K562 (cell line): ENCODE data around the gene CYRIA. TPM values are rescaled to one million over a fixed set of nuclear protein-coding genes. Genes with fewer than 3 reads are reported as not detected.

Experiments
- ATAC-seq: fragments of 200-7000 bp; cut with Tn5 transposase; 3 replicates; pipeline ENCODE4 v1.9.1; 2020; ENCODE audit warnings: moderate library complexity
- BruUV-seq: library from RNA; stranded (reverse); fragments of 400-500 nt; replicated peaks from 2 replicates; lab custom pipeline; 2021; lab: Mats Ljungman, UMichigan
- CTCF ChIA-PET: fragments of 300-600 bp; formaldehyde crosslinking; extraction: SDS; loops from one replicate; lab custom pipeline; 2021; ENCODE audit warnings: low intra/inter-chr PET ratio; lab: Yijun Ruan, JAX
- POLR2A ChIA-PET: fragments of 300-600, 350-650 bp; sonication (Branson Sonifier 250); formaldehyde crosslinking; extraction: SDS; loops from one replicate; lab custom pipeline; 2021; ENCODE audit warnings: antibody characterized with exemption, inconsistent platforms; lab: Yijun Ruan, JAX
- DNase-seq, 4 experiments: peaks; one replicate each; pipeline versions ENCODE4 v3.0.0 to v3.0.0-alpha.2; 2011 to 2018; ENCODE audit warnings: low spot score in 3 of 4, mixed read lengths in 3 of 4; ENCODE audit errors: extremely low read depth in 1 of 4
- FAIRE-seq: peaks from 2 replicates; lab custom pipeline; 2011; peaks lifted over from hg19 to GRCh38; lab: Jason Lieb, UNC
- H2AFZ ChIP-seq: 2 replicates; pipeline ENCODE4 v1.6.0; 2011; ENCODE audit warnings: low read depth, low read length, control low read depth, inconsistent platforms
- H3K27ac ChIP-seq: fragments of 200-600 bp; 3 replicates; pipeline ENCODE4 v1.8.0; 2011; ENCODE audit warnings: low read depth, mild to moderate bottlenecking, control low read depth, inconsistent platforms, low read length, moderate library complexity, mixed read lengths; ENCODE audit errors: extremely low read depth
- H3K27me3 ChIP-seq, 2 experiments: fragments of 300-600 bp in 1 of 2; 2 replicates in 1 of 2; 3 replicates in 1 of 2; pipeline versions ENCODE4 v1.6.0 to v1.8.0; 2011; ENCODE audit warnings: inconsistent platforms in 2 of 2, low read length in 2 of 2, mild to moderate bottlenecking in 1 of 2, mixed read lengths in 1 of 2, moderate library complexity in 1 of 2; ENCODE audit not compliant: control insufficient read depth in 2 of 2, insufficient read depth in 2 of 2
- H3K36me3 ChIP-seq: fragments of 300-600 bp; 3 replicates; pipeline ENCODE4 v1.8.0; 2011; ENCODE audit warnings: mild to moderate bottlenecking, low read length, inconsistent platforms; ENCODE audit not compliant: control insufficient read depth, insufficient read depth
- H3K4me1 ChIP-seq, 2 experiments: fragments of 200-600 bp in 1 of 2; replicated peaks in 1 of 2; 2 replicates in 1 of 2; 3 replicates in 1 of 2; pipeline versions ENCODE4 v1.5.1 to v1.8.0; 2011; ENCODE audit warnings: inconsistent platforms in 2 of 2, low read length in 2 of 2, mild to moderate bottlenecking in 1 of 2, mixed read lengths in 1 of 2, moderate library complexity in 1 of 2; ENCODE audit not compliant: control insufficient read depth in 2 of 2, insufficient read depth in 2 of 2
- H3K4me2 ChIP-seq: 2 replicates; pipeline ENCODE4 v1.6.1; 2011; ENCODE audit warnings: low read length, control low read depth, inconsistent platforms, mixed read lengths; ENCODE audit not compliant: insufficient read depth
- H3K4me3 ChIP-seq: fragments of 200-600 bp; sonication (generic), shearing (Covaris generic); 2 replicates; pipeline ENCODE4 v1.5.1; 2016; ENCODE audit warnings: control low read depth, inconsistent platforms
- H3K79me2 ChIP-seq: fragments of 200-600 bp; 3 replicates; pipeline ENCODE4 v1.8.0; 2011; ENCODE audit warnings: low read length, inconsistent platforms; ENCODE audit not compliant: control insufficient read depth, insufficient read depth
- H3K9ac ChIP-seq, 2 experiments: 2 replicates each; pipeline versions ENCODE4 v1.6.0 to v1.6.1; 2011; ENCODE audit warnings: low read depth in 2 of 2, low read length in 2 of 2, control low read depth in 1 of 2, inconsistent platforms in 1 of 2, mild to moderate bottlenecking in 1 of 2, mixed read lengths in 1 of 2; ENCODE audit not compliant: insufficient read depth in 1 of 2
- H3K9me1 ChIP-seq: one replicate; pipeline ENCODE4 v1.6.0; 2011; ENCODE audit warnings: inconsistent platforms, mild to moderate bottlenecking, low read length, moderate library complexity; ENCODE audit not compliant: control insufficient read depth, insufficient read depth
- H3K9me3 ChIP-seq: replicated peaks from 2 replicates; pipeline ENCODE4 v1.5.1; 2011; ENCODE audit warnings: low read depth, low read length, inconsistent platforms; ENCODE audit not compliant: control insufficient read depth, insufficient read depth
- H4K20me1 ChIP-seq: replicated peaks from 2 replicates; pipeline ENCODE4 v1.6.1; 2011; ENCODE audit warnings: low read length, inconsistent platforms, mixed read lengths; ENCODE audit not compliant: control insufficient read depth, insufficient read depth
- ARID2 ChIP-seq: fragments of 450-650 bp; IDR thresholded peaks from 2 replicates; pipeline ENCODE4 v1.6.1; 2017; ENCODE audit warnings: antibody characterized with exemption, mild to moderate bottlenecking
- DIDO1 ChIP-seq: fragments of 450-650 bp; IDR thresholded peaks from 2 replicates; pipeline ENCODE4 v1.6.1; 2016; ENCODE audit warnings: low read depth, missing biosample characterization, missing genetic modification characterization
- EWSR1 ChIP-seq: fragments of 450-650 bp; IDR thresholded peaks from 2 replicates; pipeline ENCODE4 v1.6.1; 2018; ENCODE audit warnings: borderline replicate concordance, mild to moderate bottlenecking, low read depth, moderate library complexity; ENCODE audit not compliant: partially characterized antibody
- HNRNPUL1 ChIP-seq: fragments of 200-400 bp; formaldehyde crosslinking; IDR thresholded peaks from 2 replicates; pipeline ENCODE4 v1.6.1; 2017; ENCODE audit warnings: low read length
- NFIC ChIP-seq: fragments of 450-650 bp; IDR thresholded peaks from 2 replicates; pipeline ENCODE4 v1.6.1; 2017; ENCODE audit warnings: mild to moderate bottlenecking, inconsistent platforms
- NONO ChIP-seq, 2 experiments: fragments of 200-400 bp in 1 of 2; fragments of 450-650 bp in 1 of 2; formaldehyde crosslinking in 1 of 2; IDR thresholded peaks; 2 replicates each; pipeline ENCODE4 v1.6.1; 2017; ENCODE audit warnings: low read depth in 2 of 2, mild to moderate bottlenecking in 2 of 2, moderate library complexity in 2 of 2, low read length in 1 of 2
- ZNF239 ChIP-seq: fragments of 250-450 bp; sonication (Bioruptor Pico); IDR thresholded peaks from 2 replicates; pipeline ENCODE4 v1.4.0; 2020; ENCODE audit warnings: mild to moderate bottlenecking
- WGBS: fragments of 100-300 bp; shearing (Covaris generic); methylation state at CpG from one replicate; pipeline ENCODE4 v1.1.6; 2016; ENCODE audit warnings: low coverage, mixed read lengths; ENCODE audit not compliant: insufficient coverage; ENCODE audit errors: missing lambda C conversion rate; 5-methylcytosine and 5-hydroxymethylcytosine counted together
- in situ Hi-C: fragments of 300-500 bp; cut with MboI; formaldehyde crosslinking; loops from 4 replicates; pipeline ENCODE4 v1.15.0; 2018; ENCODE audit warnings: inconsistent platforms, mixed read lengths
- intact Hi-C: fragments of 100-400 bp; cut with micrococcal nuclease; formaldehyde crosslinking; loops from 2 replicates; pipeline ENCODE4 v1.14.2; 2022
- polyA plus RNA-seq, 8 experiments: library from polyadenylated mRNA; depleted of rRNA in 4 of 8; stranded (reverse) in 5 of 8; unstranded in 3 of 8; fragments of >200 nt; fragmentation: Nextera tagmentation in 2 of 8; fragmentation: Illumina TruSeq in 1 of 8; extraction: Ambion mirVana in 2 of 8; extraction: Trizol in 1 of 8; gene quantifications; 2 replicates each; pipeline versions ENCODE4 v1.2.1 to v1.2.3, GENCODE V29; 2011 to 2014; ENCODE audit warnings: inconsistent platforms in 1 of 8, missing spikeins in 1 of 8
- total RNA-seq, 7 experiments: library from RNA; depleted of rRNA in 6 of 7; stranded (reverse); fragments of >200 nt in 6 of 7; fragmentation: Illumina TruSeq in 2 of 7; extraction: Trizol in 2 of 7; gene quantifications; 2 replicates each; pipeline versions ENCODE4 v1.2.1 to v1.2.3, GENCODE V29; 2011 to 2021; ENCODE audit warnings: low replicate concordance in 1 of 7
- TF ChIP-seq, protein P1 (sequence below), 2 experiments: fragments of 450-650 bp; conservative IDR thresholded peaks; 2 replicates each; pipeline ENCODE4 v1.6.1; 2017; ENCODE audit warnings: mild to moderate bottlenecking in 2 of 2, moderate library complexity in 2 of 2
- TF ChIP-seq, protein P2 (sequence below): sonication (generic); formaldehyde crosslinking; IDR thresholded peaks from 2 replicates; pipeline ENCODE4 v1.8.0; 2022; ENCODE audit warnings: mild to moderate bottlenecking, missing genetic modification reagents

The CYRIA gene
- total and polyA plus RNA-seq, 9 of the 15 experiments (the other 6 are each of a cell fraction or from before 2014, with no cell fraction given), result 0.84 to 5.6 (median 3.0) TPM

DNA sequence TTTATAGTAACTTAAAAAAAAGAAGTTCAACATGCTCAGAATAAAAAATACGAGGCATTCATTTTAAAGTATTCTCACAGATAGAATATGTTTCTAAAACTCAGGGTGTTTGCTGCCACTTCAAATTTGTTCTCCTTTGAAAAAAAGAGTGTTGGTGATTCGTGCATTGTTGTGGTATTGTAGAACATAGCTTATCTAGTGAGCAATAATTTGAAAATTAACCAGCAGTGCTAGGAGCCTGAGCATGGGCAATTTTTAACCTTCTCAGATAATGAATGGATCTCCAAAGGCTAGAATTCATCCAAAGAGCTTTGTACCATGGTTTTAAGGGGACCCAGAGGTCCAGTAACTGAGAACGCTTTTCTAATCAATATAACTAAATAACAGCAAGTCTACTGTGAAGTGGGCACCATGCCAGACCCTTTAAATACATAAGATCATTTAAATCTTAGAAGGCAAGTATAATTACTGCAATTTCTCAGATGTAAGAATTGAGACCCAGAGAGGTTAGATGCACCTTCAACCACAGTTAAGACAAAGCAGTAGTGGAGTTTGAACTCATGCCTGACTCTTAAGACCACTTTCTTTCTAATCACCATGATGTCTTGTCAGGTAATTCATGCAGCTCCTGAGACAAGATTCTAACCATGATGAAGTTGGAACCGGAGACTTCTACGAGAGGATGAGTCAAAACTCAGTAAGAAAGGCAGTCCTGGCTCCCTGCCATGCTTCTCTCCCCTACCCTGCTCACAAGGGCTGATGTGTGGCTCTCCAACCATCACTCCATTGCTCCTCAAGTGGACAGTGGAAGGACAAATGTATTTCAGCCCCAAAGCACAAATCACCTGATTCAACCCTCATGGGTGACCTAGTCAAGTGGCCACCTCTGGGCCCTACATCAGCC is 3.4 kb downstream of the CYRIA start (continued):
- TF ChIP-seq NFIC, result peak; percentile 77

DNA sequence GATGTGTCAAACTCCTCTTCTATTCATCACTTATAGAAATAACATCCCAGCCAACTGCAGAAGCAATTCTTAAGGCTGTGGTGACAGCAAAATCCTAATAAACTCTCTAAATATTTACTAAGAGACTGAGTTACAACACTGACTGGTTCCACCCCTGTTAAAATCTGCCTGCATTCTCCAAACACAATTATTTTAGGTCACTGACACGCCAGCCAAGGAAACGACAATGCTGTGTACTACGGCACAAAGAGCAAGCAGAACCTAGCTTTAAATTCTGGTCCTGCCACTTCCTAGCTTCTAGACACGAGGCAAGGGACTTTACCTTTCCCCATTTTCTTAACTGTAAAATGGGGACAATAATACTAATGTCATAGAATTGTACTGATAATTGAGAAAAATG is 4.1 kb downstream of the CYRIA start:
- ATAC-seq (no peak), DNase-seq (no peak), FAIRE-seq (no peak)
- no peaks in the 10 kb centered on the region for H3K36me3 ChIP-seq
- H3K9me3 ChIP-seq, result no peaks in the 10 kb centered on the region
- H3K79me2 ChIP-seq, result no peaks in the 10 kb centered on the region
- no peak overlapping the region for H3K27ac ChIP-seq
- H4K20me1 ChIP-seq, result no peaks in the 10 kb centered on the region
- H3K27me3 ChIP-seq, result peaks cover 0 to 14% of the 10 kb centered on the region in 2 experiments; a peak in 2 of 5 replicates
- POLR2A ChIA-PET, result no interaction called here
- H3K9me1 ChIP-seq, result no peaks in the 10 kb centered on the region
- in situ Hi-C loops (no loop called here), intact Hi-C loops (loop anchor here (5.0 kb wide), 1 partner anchor 39 kb away; no protein-coding TSS in a partner anchor)
- TF ChIP-seq, protein P1, sequence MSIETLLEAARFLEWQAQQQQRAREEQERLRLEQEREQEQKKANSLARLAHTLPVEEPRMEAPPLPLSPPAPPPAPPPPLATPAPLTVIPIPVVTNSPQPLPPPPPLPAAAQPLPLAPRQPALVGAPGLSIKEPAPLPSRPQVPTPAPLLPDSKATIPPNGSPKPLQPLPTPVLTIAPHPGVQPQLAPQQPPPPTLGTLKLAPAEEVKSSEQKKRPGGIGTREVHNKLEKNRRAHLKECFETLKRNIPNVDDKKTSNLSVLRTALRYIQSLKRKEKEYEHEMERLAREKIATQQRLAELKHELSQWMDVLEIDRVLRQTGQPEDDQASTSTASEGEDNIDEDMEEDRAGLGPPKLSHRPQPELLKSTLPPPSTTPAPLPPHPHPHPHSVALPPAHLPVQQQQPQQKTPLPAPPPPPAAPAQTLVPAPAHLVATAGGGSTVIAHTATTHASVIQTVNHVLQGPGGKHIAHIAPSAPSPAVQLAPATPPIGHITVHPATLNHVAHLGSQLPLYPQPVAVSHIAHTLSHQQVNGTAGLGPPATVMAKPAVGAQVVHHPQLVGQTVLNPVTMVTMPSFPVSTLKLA (conservative IDR thresholded peaks at IDR 0.05), result no peak
- TF ChIP-seq, protein P2, sequence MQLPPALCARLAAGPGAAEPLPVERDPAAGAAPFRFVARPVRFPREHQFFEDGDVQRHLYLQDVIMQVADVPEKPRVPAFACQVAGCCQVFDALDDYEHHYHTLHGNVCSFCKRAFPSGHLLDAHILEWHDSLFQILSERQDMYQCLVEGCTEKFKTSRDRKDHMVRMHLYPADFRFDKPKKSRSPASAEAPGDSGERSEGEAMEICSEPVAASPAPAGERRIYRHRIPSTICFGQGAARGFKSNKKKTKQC (CRISPR knock-in tag), result no peak
- no peak for TF ChIP-seq EWSR1
- TF ChIP-seq ARID2, result no peak
- no peak for TF ChIP-seq DIDO1 (tag)
- no peak for TF ChIP-seq ZNF239
- TF ChIP-seq NONO (IDR thresholded peaks at IDR 0.05; ENCODE audit: low read depth in 2 of 2, low read length in 1 of 2), result no peak
- no peak for TF ChIP-seq HNRNPUL1
- no peak overlapping the region for H3K4me2 ChIP-seq
- no peak overlapping the region for H2AFZ ChIP-seq
- WGBS, result 25% methylated on average over 4 of the region's 4 CpGs
- BruUV-seq, result no TSS peak
- H3K9ac ChIP-seq, result no peak overlapping the region
- CTCF ChIA-PET, result no interaction called here
- peaks cover 15 to 22% of the 10 kb centered on the region in 2 experiments for H3K4me1 ChIP-seq
- no peak overlapping the region for H3K4me3 ChIP-seq
